HG03159 (cell line): ENCODE results near the gene TXNDC5.
"Not testable (repeated sequence)": the region's sequence is repeated elsewhere in the genome, so short reads cannot be mapped to it uniquely, and the experiment has no call there.

Experiments
- ATAC-seq: cut with Tn5 transposase; IDR thresholded peaks from one replicate; pipeline ENCODE4 v1.9.1; 2021; ENCODE audit warnings: mild to moderate bottlenecking, moderate library complexity; ENCODE audit not compliant: unreplicated experiment

The TXNDC5 gene

GRCh38 chr6:7897461-7898192 lies 13.0 kb downstream of the TXNDC5 start:
- no peak for ATAC-seq

- ATAC-seq, result no peak
These were observed 14.1 kb downstream of the TXNDC5 start for GRCh38 chr6:7896465-7896987.

GRCh38 chr6:7895125-7895423 lies 15.5 kb downstream of the TXNDC5 start:
- ATAC-seq, result no peak

- ATAC-seq, result no peak
These were observed 16.1 kb downstream of the TXNDC5 start for GRCh38 chr6:7894262-7895124.

- ATAC-seq, result no peak
These were observed 17.2 kb downstream of the TXNDC5 start for GRCh38 chr6:7893342-7893741.

- not testable (repeated sequence) for ATAC-seq
These were observed 18.2 kb downstream of the TXNDC5 start for GRCh38 chr6:7892367-7892766.

- ATAC-seq, result no peak
These were observed 19.3 kb downstream of the TXNDC5 start for GRCh38 chr6:7891078-7891872.

GRCh38 chr6:7888587-7889357 lies 21.8 kb downstream of the TXNDC5 start:
- ATAC-seq, result no peak

- ATAC-seq, result no peak
These were observed 23.2 kb downstream of the TXNDC5 start for GRCh38 chr6:7887278-7887991.

GRCh38 chr6:7886132-7886531 lies 24.5 kb downstream of the TXNDC5 start:
- no peak for ATAC-seq

- ATAC-seq, result no peak
These were observed 27.2 kb downstream of the TXNDC5 start for GRCh38 chr6:7883381-7883780.

GRCh38 chr6:7882505-7883257 lies 27.9 kb downstream of the TXNDC5 start:
- no peak for ATAC-seq

- no peak for ATAC-seq
These were observed 28.7 kb downstream of the TXNDC5 start for GRCh38 chr6:7881765-7882500.

GRCh38 chr6:7880718-7881107 lies 29.9 kb downstream of the TXNDC5 start:
- no peak for ATAC-seq

GRCh38 chr6:7879980-7880717 lies 30.4 kb downstream of the TXNDC5 start:
- ATAC-seq, result no peak

- ATAC-seq, result no peak
These were observed 31.0 kb downstream of the TXNDC5 start for GRCh38 chr6:7879579-7879978.

GRCh38 chr6:7879043-7879442 lies 31.5 kb downstream of the TXNDC5 start:
- ATAC-seq, result no peak
